Ecto neural progenitor cell (in vitro differentiated cells): ENCODE results near the gene RPL35.
"Not testable (repeated sequence)": the region's sequence is repeated elsewhere in the genome, so short reads cannot be mapped to it uniquely, and the experiment has no call there.

Source experiments
- DNase-seq: peaks from one replicate; pipeline ENCODE4 v3.0.0-alpha.2; 2018; ENCODE audit warnings: low spot score

The RPL35 gene

GRCh38 chr9:124852121-124852828 is 9.5 kb downstream of the RPL35 start:
- DNase-seq: no peak

GRCh38 chr9:124849801-124850200 is 12.0 kb downstream of the RPL35 start:
- no peak for DNase-seq

- DNase-seq: no peak
Observed at GRCh38 chr9:124846969-124847368, 14.8 kb downstream of the RPL35 start.

GRCh38 chr9:124846467-124846866 is 15.3 kb downstream of the RPL35 start:
- DNase-seq: not testable (repeated sequence)

- no peak for DNase-seq
Observed at GRCh38 chr9:124844291-124844690, 17.5 kb downstream of the RPL35 start.

- DNase-seq: no peak
Observed at GRCh38 chr9:124843456-124844034, 18.2 kb downstream of the RPL35 start.

- no peak for DNase-seq
Observed at GRCh38 chr9:124841075-124841821, 20.5 kb downstream of the RPL35 start.

- no peak for DNase-seq
Observed at GRCh38 chr9:124840300-124840833, 21.4 kb downstream of the RPL35 start.

- DNase-seq: no peak
Observed at GRCh38 chr9:124839612-124840299, 22.0 kb downstream of the RPL35 start.

- DNase-seq: not testable (repeated sequence)
Observed at GRCh38 chr9:124838567-124839275, 23.0 kb downstream of the RPL35 start.

GRCh38 chr9:124838132-124838531 is 23.6 kb downstream of the RPL35 start:
- DNase-seq: not testable (repeated sequence)

- no peak for DNase-seq
Observed at GRCh38 chr9:124835026-124835557, 26.7 kb downstream of the RPL35 start.

- no peak for DNase-seq
Observed at GRCh38 chr9:124834591-124834990, 27.2 kb downstream of the RPL35 start.

- no peak for DNase-seq
Observed at GRCh38 chr9:124831642-124832364, 30.0 kb downstream of the RPL35 start.

GRCh38 chr9:124830593-124830992 is 31.2 kb downstream of the RPL35 start:
- no peak for DNase-seq

GRCh38 chr9:124829334-124829669 is 32.5 kb downstream of the RPL35 start:
- no peak for DNase-seq

GRCh38 chr9:124828489-124829333 is 33.0 kb downstream of the RPL35 start:
- no peak for DNase-seq

- no peak for DNase-seq
Observed at GRCh38 chr9:124820698-124821623, 40.8 kb downstream of the RPL35 start.
